NT2/D1 (cell line): ENCODE data around the gene TOR1B.

ENCODE experiments used
- SUZ12 ChIP-seq: IDR thresholded peaks from 2 replicates; pipeline ENCODE4 v1.6.1; 2011; ENCODE audit not compliant: insufficient read length, insufficient read depth; ENCODE audit errors: extremely low read depth
- YY1 ChIP-seq: IDR thresholded peaks from 2 replicates; pipeline ENCODE4 v1.6.1; 2011; ENCODE audit not compliant: insufficient read length, insufficient read depth
- ZNF274 ChIP-seq: IDR thresholded peaks from 2 replicates; pipeline ENCODE4 v1.6.1; 2011; ENCODE audit warnings: mild to moderate bottlenecking, low read depth, low read length

DNA sequence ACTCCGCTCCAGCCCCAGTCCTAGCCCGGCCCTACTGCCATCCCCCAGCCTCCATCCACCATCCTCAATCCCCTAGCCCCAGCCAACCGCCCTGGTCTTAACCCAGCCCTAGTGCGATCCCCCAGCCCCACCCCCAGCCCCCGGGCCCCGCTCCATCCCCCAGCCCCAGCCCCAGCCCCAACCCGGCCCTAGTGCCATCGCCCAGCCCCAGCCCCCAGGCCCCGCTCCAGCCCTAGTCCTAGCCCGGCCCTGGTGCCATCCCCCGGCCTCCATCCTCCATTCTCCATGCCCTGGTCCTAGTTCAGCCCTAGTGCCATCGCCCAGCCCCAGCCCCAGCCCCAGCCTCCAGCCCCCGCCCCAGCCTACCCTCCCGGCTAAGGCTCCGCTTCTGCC is 20.6 kb downstream of the TOR1B start:
- no peak for TF ChIP-seq ZNF274
- TF ChIP-seq SUZ12: no peak
- no peak for TF ChIP-seq YY1
